PC-3 (cell line): ENCODE measurements around the gene CYP19A1. TPM values are rescaled to one million over a fixed set of nuclear protein-coding genes. Genes with fewer than 3 reads are reported as not detected.
"Not testable (repeated sequence)": the region's sequence is repeated elsewhere in the genome, so short reads cannot be mapped to it uniquely, and the experiment has no call there.

Source experiments
- ATAC-seq: fragments of 200-7000 bp; cut with Tn5 transposase; 2 replicates; pipeline ENCODE4 v1.9.1; 2020; ENCODE audit warnings: mild to moderate bottlenecking, moderate library complexity
- BruUV-seq: library from RNA; stranded (reverse); fragments of 400-500 nt; replicated peaks from 2 replicates; lab custom pipeline; 2021; lab: Mats Ljungman, UMichigan
- CTCF ChIA-PET: fragments of 300-600 bp; sonication (Branson Sonifier 250); formaldehyde crosslinking; loops from one replicate; lab custom pipeline; 2022; ENCODE audit warnings: antibody characterized with exemption; lab: Charles Lee
- POLR2A ChIA-PET: fragments of 300-600 bp; sonication (Branson Sonifier 250); formaldehyde crosslinking; loops from one replicate; lab custom pipeline; 2022; ENCODE audit warnings: antibody characterized with exemption; ENCODE audit not compliant: unreplicated experiment; lab: Charles Lee
- DNase-seq: peaks from one replicate; pipeline ENCODE4 v3.0.0-alpha.2; 2015
- H2AFZ ChIP-seq: fragments of 300-600 bp; sonication (generic); 2 replicates; pipeline ENCODE4 v1.6.0; 2016; ENCODE audit warnings: antibody characterized with exemption, low read length
- H3F3A ChIP-seq: fragments of 300-600 bp; sonication (generic); one replicate; pipeline ENCODE4 v1.6.0; 2017; ENCODE audit warnings: antibody characterized with exemption, low read length, control low read depth, mild to moderate bottlenecking; ENCODE audit not compliant: unreplicated experiment
- H3K27ac ChIP-seq: fragments of 300-600 bp; sonication (generic); 2 replicates; pipeline ENCODE4 v1.5.1; 2016; ENCODE audit warnings: mild to moderate bottlenecking, low read length
- H3K27me3 ChIP-seq: fragments of 300-600 bp; sonication (generic); 2 replicates; pipeline ENCODE4 v1.6.1; 2016; ENCODE audit warnings: low read length, mixed read lengths
- H3K36me3 ChIP-seq: fragments of 300-600 bp; sonication (generic); 2 replicates; pipeline ENCODE4 v1.6.1; 2016; ENCODE audit warnings: low read depth, mixed run types, low read length, mixed read lengths
- H3K4me1 ChIP-seq: fragments of 300-600 bp; sonication (generic); 2 replicates; pipeline ENCODE4 v1.5.1; 2016; ENCODE audit warnings: low read length; ENCODE audit not compliant: insufficient read depth
- H3K4me2 ChIP-seq: fragments of 300-600 bp; sonication (generic); 2 replicates; pipeline ENCODE4 v1.6.0; 2016; ENCODE audit warnings: low read length
- H3K4me3 ChIP-seq: fragments of 300-600 bp; sonication (generic); 2 replicates; pipeline ENCODE4 v1.5.1; 2016; ENCODE audit warnings: mild to moderate bottlenecking, low read length, mixed read lengths
- H3K79me2 ChIP-seq: fragments of 300-600 bp; sonication (generic); 2 replicates; pipeline ENCODE4 v1.6.1; 2017; ENCODE audit warnings: low read length, mixed read lengths
- H3K9ac ChIP-seq: fragments of 300-600 bp; sonication (generic); 2 replicates; pipeline ENCODE4 v1.6.0; 2016; ENCODE audit warnings: mild to moderate bottlenecking, low read length
- H3K9me2 ChIP-seq: fragments of 300-600 bp; sonication (generic); replicated peaks from 2 replicates; pipeline ENCODE4 v1.6.1; 2016; ENCODE audit warnings: mixed run types, low read length, mixed read lengths
- H3K9me3 ChIP-seq: fragments of 300-600 bp; sonication (generic); 2 replicates; pipeline ENCODE4 v1.6.1; 2016; ENCODE audit warnings: low read length, mixed read lengths
- H4K20me1 ChIP-seq: fragments of 300-600 bp; sonication (generic); 2 replicates; pipeline ENCODE4 v1.6.1; 2016; ENCODE audit warnings: low read length, mixed read lengths
- CTCF ChIP-seq: fragments of 300-600 bp; sonication (generic); conservative IDR thresholded peaks from 2 replicates; pipeline ENCODE4 v1.5.1; 2017; ENCODE audit warnings: antibody characterized with exemption, low read depth, mild to moderate bottlenecking, low read length
- EZH2 ChIP-seq: fragments of 300-600 bp; sonication (generic); IDR thresholded peaks from one replicate; pipeline ENCODE4 v1.6.1; 2017; ENCODE audit warnings: antibody characterized with exemption, mild to moderate bottlenecking, low read length; ENCODE audit not compliant: unreplicated experiment
- EZH2phosphoT487 ChIP-seq: fragments of 300-600 bp; sonication (generic); IDR thresholded peaks from 2 replicates; pipeline ENCODE4 v1.6.1; 2018; ENCODE audit warnings: mild to moderate bottlenecking, antibody characterized with exemption, low read length, borderline replicate concordance
- intact Hi-C: fragments of 100-400 bp; cut with micrococcal nuclease; formaldehyde crosslinking; loops from 2 replicates; pipeline ENCODE4 v1.9.0; 2023
- total RNA-seq: library from RNA; depleted of rRNA; stranded (reverse); fragments of >200 nt; gene quantifications from 2 replicates; pipeline ENCODE4 v1.2.3, GENCODE V29; 2014

Gene CYP19A1
- total RNA-seq, 1 experiment from 2014 or later, result not detected

- no TSS peak for BruUV-seq
- Histone ChIP-seq H3K9ac (no peak overlapping the region), H3K9me2 (no peaks in the 10 kb centered on the region), H3K4me3 (no peak overlapping the region), H4K20me1 (no peaks in the 10 kb centered on the region), H3K27ac (no peak overlapping the region), H3K9me3 (no peaks in the 10 kb centered on the region), H3K27me3 (peaks cover 18% of the 10 kb centered on the region), H3F3A (no peaks in the 10 kb centered on the region), H3K4me1 (no peaks in the 10 kb centered on the region), H2AFZ (no peak overlapping the region), H3K79me2 (no peaks in the 10 kb centered on the region), H3K4me2 (no peak overlapping the region), H3K36me3 (no peaks in the 10 kb centered on the region)
- no peak for DNase-seq
- intact Hi-C loops, result loop anchor here (2.0 to 5.0 kb wide), 3 partner anchors 84 to 214 kb away; no protein-coding TSS in a partner anchor
- TF ChIP-seq CTCF, result no peak
- no peak for TF ChIP-seq EZH2phosphoT487
- TF ChIP-seq EZH2, result no peak
- no peak for ATAC-seq
- POLR2A ChIA-PET, result no interaction called here
- CTCF ChIA-PET, result no interaction called here
Observed at GRCh38 chr15:51283026-51283425, 55.4 kb downstream of the CYP19A1 start.

DNA sequence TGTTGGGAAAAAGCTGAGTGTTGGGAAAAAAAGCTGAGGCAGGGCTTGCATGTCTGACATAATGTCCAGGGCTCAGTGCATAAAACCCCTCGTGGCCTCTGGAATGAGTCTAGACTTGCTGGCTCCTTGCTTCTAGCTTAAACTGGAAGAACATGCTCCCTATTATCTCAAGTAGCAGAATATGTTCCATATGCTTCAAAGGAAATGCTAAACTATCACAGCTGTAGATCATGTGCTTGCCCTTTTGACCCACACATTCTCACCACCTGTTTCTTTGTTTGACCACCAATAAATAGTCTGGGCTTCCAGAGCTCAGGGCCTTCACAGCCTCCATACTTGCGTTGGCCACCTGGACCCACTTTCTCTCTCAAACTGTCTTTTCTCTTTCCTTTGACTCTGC lies 56.2 kb downstream of the CYP19A1 start:
- H3K4me3 ChIP-seq, H3K79me2 ChIP-seq, H3K4me1 ChIP-seq, POLR2A ChIA-PET, H2AFZ ChIP-seq, H3K9me2 ChIP-seq, H3F3A ChIP-seq, H4K20me1 ChIP-seq, H3K9ac ChIP-seq, H3K4me2 ChIP-seq, H3K9me3 ChIP-seq, DNase-seq, BruUV-seq, H3K36me3 ChIP-seq, H3K27ac ChIP-seq, ATAC-seq: not testable (repeated sequence)
- CTCF ChIA-PET, result interaction anchor here (1.4 to 1.8 kb wide), 2 partner anchors 87 to 119 kb away, joined by 4 to 7 read pairs; no protein-coding TSS in a partner anchor
- peaks cover 26% of the 10 kb centered on the region for H3K27me3 ChIP-seq
- intact Hi-C loops, result loop anchor here (2.0 to 5.0 kb wide), 3 partner anchors 85 to 215 kb away; no protein-coding TSS in a partner anchor

GRCh38 chr15:51281368-51281967 lies 56.9 kb downstream of the CYP19A1 start:
- H3F3A ChIP-seq, result no peaks in the 10 kb centered on the region
- TF ChIP-seq EZH2phosphoT487 (no peak), CTCF (peak; percentile 70), EZH2 (no peak)
- ChIA-PET POLR2A (no interaction called here), CTCF (interaction anchor here (0.6 to 1.8 kb wide), 5 partner anchors 38 to 118 kb away, joined by 4 to 7 read pairs (median 4); no protein-coding TSS in a partner anchor)
- peak; percentile 63 for DNase-seq
- H3K4me1 ChIP-seq, result no peaks in the 10 kb centered on the region
- peak; percentile 90 for ATAC-seq
- H3K27me3 ChIP-seq, result peaks cover 33% of the 10 kb centered on the region
- no peaks in the 10 kb centered on the region for H3K9me2 ChIP-seq
- H3K9ac ChIP-seq, result no peak overlapping the region
- no peaks in the 10 kb centered on the region for H3K9me3 ChIP-seq
- no peaks in the 10 kb centered on the region for H4K20me1 ChIP-seq
- no peak overlapping the region for H3K27ac ChIP-seq
- intact Hi-C loops, result loop anchor here (1.0 to 5.0 kb wide), 3 partner anchors 86 to 216 kb away; no protein-coding TSS in a partner anchor
- BruUV-seq, result no TSS peak
- H2AFZ ChIP-seq, result no peak overlapping the region
- H3K4me2 ChIP-seq, result no peak overlapping the region
- no peak overlapping the region for H3K4me3 ChIP-seq
- H3K79me2 ChIP-seq, result no peaks in the 10 kb centered on the region
- no peaks in the 10 kb centered on the region for H3K36me3 ChIP-seq
